ENCODE results near the gene ARMC9.

Gene ARMC9

GRCh38 chr2:231415029-231415428 is 216.6 kb downstream of the ARMC9 start:
- H3K36me3 ChIP-seq (ENCODE audit: control insufficient read depth in 5 of 5, insufficient read depth in 5 of 5, low read length in 5 of 5), result no peaks in the 10 kb centered on the region

GRCh38 chr2:231418820-231419640 is 220.6 kb downstream of the ARMC9 start:
- Histone ChIP-seq H3K9ac (ENCODE audit: low read length in 5 of 5) (no peak overlapping the region), H3K36me3 (ENCODE audit: control insufficient read depth in 5 of 5, insufficient read depth in 5 of 5, low read length in 5 of 5) (no peaks in the 10 kb centered on the region), H3K4me1 (ENCODE audit: control insufficient read depth in 5 of 5, insufficient read depth in 5 of 5, low read length in 5 of 5) (no peaks in the 10 kb centered on the region), H3K9me3 (ENCODE audit: control insufficient read depth in 5 of 5, low read length in 5 of 5) (no peaks in the 10 kb centered on the region), H3K27ac (ENCODE audit: low read depth, low read length) (no peak overlapping the region), H3K27me3 (ENCODE audit: control insufficient read depth in 5 of 5, insufficient read depth in 4 of 5, low read length in 5 of 5) (peaks cover 0 to 15% (median 4%) of the 10 kb centered on the region in 5 donors), H3K4me3 (ENCODE audit: low read depth in 1 of 5, low read length in 5 of 5) (no peak overlapping the region)

More at GRCh38 chr2:231415029-231415428, 216.6 kb downstream of the ARMC9 start:
- H3K27ac ChIP-seq (ENCODE audit: low read depth, low read length), result no peak overlapping the region
- no peak overlapping the region for H3K4me3 ChIP-seq (ENCODE audit: low read depth in 1 of 5, low read length in 5 of 5)
- H3K27me3 ChIP-seq (ENCODE audit: control insufficient read depth in 5 of 5, insufficient read depth in 4 of 5, low read length in 5 of 5), result peaks cover 0 to 27% (median 6%) of the 10 kb centered on the region in 5 donors
- H3K4me1 ChIP-seq (ENCODE audit: control insufficient read depth in 5 of 5, insufficient read depth in 5 of 5, low read length in 5 of 5), result peaks cover 0 to 14% (median 13%) of the 10 kb centered on the region in 5 donors
- H3K9ac ChIP-seq (ENCODE audit: low read length in 5 of 5), result no peak overlapping the region
- H3K9me3 ChIP-seq (ENCODE audit: control insufficient read depth in 5 of 5, low read length in 5 of 5), result peaks cover 3 to 11% (median 8%) of the 10 kb centered on the region in 5 donors

DNA sequence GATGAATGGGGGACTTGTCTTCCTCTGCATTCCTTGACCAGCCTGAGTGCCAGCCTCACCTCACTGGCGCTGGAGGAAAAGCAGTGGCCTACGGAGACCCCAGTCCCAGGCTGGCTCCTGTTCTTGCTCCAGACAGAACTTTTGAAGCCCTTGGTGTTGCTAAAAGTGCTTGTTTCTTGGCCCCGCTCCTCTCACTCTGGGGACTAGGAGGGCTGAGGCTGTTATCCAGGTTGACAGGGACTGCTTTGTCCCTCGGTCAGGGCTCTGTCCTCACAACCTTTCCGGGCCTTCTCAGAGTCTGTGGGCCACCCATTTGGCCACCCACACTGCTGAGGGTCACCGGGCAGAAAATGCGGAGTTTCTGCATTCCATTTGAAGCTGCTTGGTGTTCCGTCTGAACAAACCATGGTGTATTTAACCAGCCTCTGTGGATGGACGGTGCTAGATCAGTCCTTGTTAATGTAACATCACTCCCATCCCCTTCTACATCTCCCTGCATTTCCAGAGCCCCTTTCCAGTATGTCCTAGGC is 222.7 kb downstream of the ARMC9 start:
- H3K27me3 ChIP-seq (ENCODE audit: control insufficient read depth in 5 of 5, insufficient read depth in 4 of 5, low read length in 5 of 5), result peaks cover 0 to 16% (median 2%) of the 10 kb centered on the region in 5 donors
- H3K36me3 ChIP-seq (ENCODE audit: control insufficient read depth in 5 of 5, insufficient read depth in 5 of 5, low read length in 5 of 5), result no peaks in the 10 kb centered on the region
- no peak overlapping the region for H3K4me3 ChIP-seq (ENCODE audit: low read depth in 1 of 5, low read length in 5 of 5)
- no peak overlapping the region for H3K9ac ChIP-seq (ENCODE audit: low read length in 5 of 5)
- H3K27ac ChIP-seq (ENCODE audit: low read depth, low read length), result no peak overlapping the region
- H3K4me1 ChIP-seq (ENCODE audit: control insufficient read depth in 5 of 5, insufficient read depth in 5 of 5, low read length in 5 of 5), result no peaks in the 10 kb centered on the region
- H3K9me3 ChIP-seq (ENCODE audit: control insufficient read depth in 5 of 5, low read length in 5 of 5), result no peaks in the 10 kb centered on the region

GRCh38 chr2:231422056-231422455 is 223.6 kb downstream of the ARMC9 start:
- Histone ChIP-seq H3K27me3 (ENCODE audit: control insufficient read depth in 5 of 5, insufficient read depth in 4 of 5, low read length in 5 of 5) (peaks cover 0 to 20% (median 2%) of the 10 kb centered on the region in 5 donors), H3K9ac (ENCODE audit: low read length in 5 of 5) (no peak overlapping the region), H3K27ac (ENCODE audit: low read depth, low read length) (no peak overlapping the region), H3K9me3 (ENCODE audit: control insufficient read depth in 5 of 5, low read length in 5 of 5) (no peaks in the 10 kb centered on the region), H3K4me1 (ENCODE audit: control insufficient read depth in 5 of 5, insufficient read depth in 5 of 5, low read length in 5 of 5) (no peaks in the 10 kb centered on the region), H3K36me3 (ENCODE audit: control insufficient read depth in 5 of 5, insufficient read depth in 5 of 5, low read length in 5 of 5) (no peaks in the 10 kb centered on the region), H3K4me3 (ENCODE audit: low read depth in 1 of 5, low read length in 5 of 5) (no peak overlapping the region)

DNA sequence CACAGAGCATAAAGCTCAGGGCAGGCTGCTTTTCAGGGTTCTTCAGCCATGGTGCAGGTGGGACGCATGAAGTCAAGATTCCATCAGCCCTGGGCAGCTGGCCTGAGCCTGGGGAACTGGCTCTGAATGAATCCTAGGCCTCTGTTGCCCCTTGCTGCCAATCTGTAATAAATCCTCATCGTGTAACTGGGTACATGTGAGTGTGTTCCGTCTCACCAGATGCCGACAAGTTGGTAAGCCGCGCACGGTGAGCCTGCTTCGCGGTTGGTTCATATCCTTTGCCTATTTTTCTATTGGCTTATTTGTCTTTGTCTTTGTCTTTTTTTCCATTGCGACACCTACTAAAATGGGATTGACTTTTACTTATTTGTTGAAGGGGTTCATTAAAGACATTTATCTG is 224.7 kb downstream of the ARMC9 start:
- H3K9ac ChIP-seq (ENCODE audit: low read length in 5 of 5), result no peak overlapping the region
- H3K4me1 ChIP-seq (ENCODE audit: control insufficient read depth in 5 of 5, insufficient read depth in 5 of 5, low read length in 5 of 5), result no peaks in the 10 kb centered on the region
- H3K4me3 ChIP-seq (ENCODE audit: low read depth in 1 of 5, low read length in 5 of 5), result no peak overlapping the region

More for the DNA sequence above, 224.7 kb downstream of the ARMC9 start:
- Histone ChIP-seq H3K9me3 (ENCODE audit: control insufficient read depth in 5 of 5, low read length in 5 of 5) (no peaks in the 10 kb centered on the region), H3K27ac (ENCODE audit: low read depth, low read length) (no peak overlapping the region), H3K27me3 (ENCODE audit: control insufficient read depth in 5 of 5, insufficient read depth in 4 of 5, low read length in 5 of 5) (peaks cover 0 to 15% (median 0%) of the 10 kb centered on the region in 5 donors), H3K36me3 (ENCODE audit: control insufficient read depth in 5 of 5, insufficient read depth in 5 of 5, low read length in 5 of 5) (no peaks in the 10 kb centered on the region)
